ENCODE data around the gene DCLK1.
A peak's percentile ranks its signal among the peaks of the same experiment; 100 is the strongest.
"Not testable (repeated sequence)": the region's sequence is repeated elsewhere in the genome, so short reads cannot be mapped to it uniquely, and the experiment has no call there.

Gene DCLK1

DNA sequence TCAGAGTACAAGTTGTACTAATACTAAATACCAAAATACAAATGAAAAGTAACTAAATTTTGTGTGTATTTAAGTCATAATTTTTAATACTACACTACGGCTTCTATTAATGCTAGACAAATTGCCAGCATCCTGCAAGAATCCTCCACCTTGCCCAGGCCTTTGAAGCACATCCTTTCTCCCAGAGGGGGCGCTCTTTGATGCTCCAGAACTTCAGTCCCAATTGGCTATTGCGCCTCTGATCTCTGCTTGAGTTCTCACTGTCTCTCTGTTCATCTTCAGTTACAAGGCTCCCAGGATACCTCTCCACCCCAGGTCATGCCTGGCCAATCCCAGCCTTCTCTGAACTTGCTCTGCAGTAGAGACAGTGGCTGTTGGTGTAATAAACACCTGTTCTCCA is 141.0 kb downstream of the DCLK1 start:
- TF ChIP-seq, protein P1, sequence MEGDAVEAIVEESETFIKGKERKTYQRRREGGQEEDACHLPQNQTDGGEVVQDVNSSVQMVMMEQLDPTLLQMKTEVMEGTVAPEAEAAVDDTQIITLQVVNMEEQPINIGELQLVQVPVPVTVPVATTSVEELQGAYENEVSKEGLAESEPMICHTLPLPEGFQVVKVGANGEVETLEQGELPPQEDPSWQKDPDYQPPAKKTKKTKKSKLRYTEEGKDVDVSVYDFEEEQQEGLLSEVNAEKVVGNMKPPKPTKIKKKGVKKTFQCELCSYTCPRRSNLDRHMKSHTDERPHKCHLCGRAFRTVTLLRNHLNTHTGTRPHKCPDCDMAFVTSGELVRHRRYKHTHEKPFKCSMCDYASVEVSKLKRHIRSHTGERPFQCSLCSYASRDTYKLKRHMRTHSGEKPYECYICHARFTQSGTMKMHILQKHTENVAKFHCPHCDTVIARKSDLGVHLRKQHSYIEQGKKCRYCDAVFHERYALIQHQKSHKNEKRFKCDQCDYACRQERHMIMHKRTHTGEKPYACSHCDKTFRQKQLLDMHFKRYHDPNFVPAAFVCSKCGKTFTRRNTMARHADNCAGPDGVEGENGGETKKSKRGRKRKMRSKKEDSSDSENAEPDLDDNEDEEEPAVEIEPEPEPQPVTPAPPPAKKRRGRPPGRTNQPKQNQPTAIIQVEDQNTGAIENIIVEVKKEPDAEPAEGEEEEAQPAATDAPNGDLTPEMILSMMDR (IDR thresholded peaks at IDR 0.05; ENCODE audit: low read depth, low read length), result no peak
- DNase-seq (ENCODE audit: low read depth in 2 of 2), result no peak
- no peak overlapping the region for H3K4me3 ChIP-seq (replicated peaks in 1 of 2; ENCODE audit: low read depth in 2 of 2, low read length in 2 of 2)

DNA sequence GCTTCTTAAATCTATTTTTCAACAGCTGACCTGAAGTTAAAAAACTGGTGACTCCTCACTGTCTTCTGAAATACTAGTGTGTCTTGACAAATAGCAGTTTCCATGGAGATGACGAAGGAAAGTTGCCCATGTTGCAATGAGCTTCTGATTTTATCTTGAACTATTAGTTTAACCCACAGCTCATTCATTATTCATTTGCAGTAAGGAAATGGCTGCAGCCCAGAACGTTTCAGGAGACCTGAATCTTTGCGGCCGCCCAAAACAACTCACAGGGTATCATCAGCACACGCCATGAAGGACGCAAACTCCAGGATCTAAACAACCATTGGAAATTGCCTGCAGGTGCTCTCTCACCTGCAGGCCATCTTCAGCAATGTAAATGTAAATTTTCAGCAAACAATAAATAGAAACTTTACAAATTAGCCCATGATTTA is 142.5 kb downstream of the DCLK1 start:
- no peak overlapping the region for H3K4me3 ChIP-seq (replicated peaks in 1 of 2; ENCODE audit: low read depth in 2 of 2, low read length in 2 of 2)
- peak; percentile 92 to 94 for DNase-seq (ENCODE audit: low read depth in 2 of 2)
- TF ChIP-seq, protein P1 (IDR thresholded peaks at IDR 0.05; ENCODE audit: low read depth, low read length), result no peak

DNA sequence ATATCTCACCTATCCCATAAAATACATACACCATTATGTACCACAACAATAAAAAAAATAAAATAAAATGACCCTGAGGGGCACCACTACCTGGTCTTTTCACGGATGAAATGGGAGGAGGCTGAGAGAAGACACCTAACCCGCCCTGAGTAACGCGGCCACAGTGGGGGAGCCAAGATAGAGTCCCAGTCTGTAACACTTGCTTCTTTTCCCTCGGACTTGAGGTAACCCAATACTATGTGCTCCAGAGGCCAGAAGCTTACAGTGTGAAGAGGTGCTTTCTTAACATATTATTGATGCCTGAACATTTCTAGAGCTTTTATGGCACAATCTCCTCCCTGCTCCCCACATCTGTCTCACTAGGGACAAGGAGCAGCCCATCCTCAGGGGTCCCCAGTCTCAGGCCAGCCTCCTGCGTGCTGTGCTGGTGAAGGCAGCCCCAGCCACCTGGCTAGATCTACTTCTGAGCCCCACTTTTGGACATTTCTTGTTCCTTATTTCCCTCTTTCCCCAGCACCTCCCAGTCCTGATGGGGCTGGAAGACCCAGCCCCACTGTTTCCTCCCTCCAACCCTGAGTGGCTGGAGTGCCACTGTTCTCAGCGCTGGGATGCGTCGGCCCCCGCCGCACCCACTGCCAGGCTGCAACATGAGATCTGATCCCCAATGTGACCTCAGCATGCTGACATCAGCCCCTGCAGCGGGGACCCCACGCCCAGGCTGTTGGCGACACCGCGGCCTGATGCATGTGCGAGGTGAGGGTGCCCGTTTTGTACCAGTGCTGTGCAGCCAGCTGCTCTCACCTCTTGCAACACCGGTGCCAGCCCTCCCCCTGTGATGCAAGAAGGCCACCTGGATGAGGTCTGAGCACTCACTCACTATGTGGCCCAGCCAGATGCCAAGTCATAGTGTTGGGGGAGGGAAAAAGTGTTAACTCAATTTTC is 143.3 kb downstream of the DCLK1 start:
- DNase-seq (ENCODE audit: low read depth in 2 of 2), result no peak
- H3K4me3 ChIP-seq (replicated peaks in 1 of 2; ENCODE audit: low read depth in 2 of 2, low read length in 2 of 2), result no peak overlapping the region
- TF ChIP-seq, protein P1 (IDR thresholded peaks at IDR 0.05; ENCODE audit: low read depth, low read length), result no peak

DNA sequence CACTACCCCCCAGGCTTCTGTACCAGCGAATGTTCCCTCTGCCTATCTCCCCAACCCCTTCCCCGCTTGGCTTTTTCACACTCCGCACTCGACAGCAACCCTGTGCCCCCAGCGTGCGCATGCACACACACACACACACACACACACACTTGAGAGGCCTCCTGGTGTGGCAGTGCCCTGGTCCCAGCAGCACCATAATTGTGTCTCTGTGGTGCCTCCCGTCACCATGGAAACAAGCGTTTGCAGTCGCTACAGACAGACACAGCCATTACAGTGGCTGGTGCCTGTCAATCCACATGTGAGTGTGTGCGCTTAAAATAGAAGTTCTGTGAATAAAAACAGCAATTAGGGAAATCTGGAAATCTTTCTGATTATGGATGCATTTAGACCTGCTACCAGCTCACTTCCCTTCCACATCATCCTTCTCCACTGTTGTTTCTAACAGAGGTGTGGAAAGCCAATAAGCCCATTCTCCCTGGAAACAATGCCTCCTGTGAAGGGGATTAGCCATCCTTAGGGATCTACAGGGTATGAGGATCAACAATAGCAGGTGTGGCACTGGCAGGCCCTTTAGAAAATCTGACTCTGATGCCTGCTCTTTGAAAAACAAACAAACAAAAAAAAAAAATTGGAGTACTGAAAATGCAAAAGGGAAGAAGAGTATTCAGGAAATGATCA is 146.3 kb downstream of the DCLK1 start:
- TF ChIP-seq, protein P1 (IDR thresholded peaks at IDR 0.05; ENCODE audit: low read depth, low read length), result no peak
- DNase-seq (ENCODE audit: low read depth in 2 of 2), result no peak
- no peak overlapping the region for H3K4me3 ChIP-seq (replicated peaks in 1 of 2; ENCODE audit: low read depth in 2 of 2, low read length in 2 of 2)

DNA sequence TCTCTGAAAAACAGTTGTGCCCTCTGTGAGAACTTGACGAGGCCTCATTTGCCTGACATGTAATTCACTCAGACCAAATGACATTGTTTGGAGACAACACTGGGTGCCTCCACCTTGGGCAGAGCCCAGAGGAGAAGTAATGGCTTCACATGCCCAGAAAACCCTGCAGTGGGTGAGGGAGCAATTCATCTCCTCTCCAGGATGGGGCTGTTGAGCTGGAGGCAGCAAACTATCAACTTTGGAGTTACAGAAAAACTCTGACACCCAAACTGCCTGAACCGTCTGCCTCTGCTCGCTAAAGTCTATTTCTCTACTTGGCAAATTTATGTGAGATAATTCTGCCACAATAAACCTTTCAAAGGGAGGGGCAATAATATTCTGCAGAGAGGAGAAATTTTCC is 146.9 kb downstream of the DCLK1 start:
- no peak for DNase-seq (ENCODE audit: low read depth in 2 of 2)
- TF ChIP-seq, protein P1 (IDR thresholded peaks at IDR 0.05; ENCODE audit: low read depth, low read length), result no peak

DNA sequence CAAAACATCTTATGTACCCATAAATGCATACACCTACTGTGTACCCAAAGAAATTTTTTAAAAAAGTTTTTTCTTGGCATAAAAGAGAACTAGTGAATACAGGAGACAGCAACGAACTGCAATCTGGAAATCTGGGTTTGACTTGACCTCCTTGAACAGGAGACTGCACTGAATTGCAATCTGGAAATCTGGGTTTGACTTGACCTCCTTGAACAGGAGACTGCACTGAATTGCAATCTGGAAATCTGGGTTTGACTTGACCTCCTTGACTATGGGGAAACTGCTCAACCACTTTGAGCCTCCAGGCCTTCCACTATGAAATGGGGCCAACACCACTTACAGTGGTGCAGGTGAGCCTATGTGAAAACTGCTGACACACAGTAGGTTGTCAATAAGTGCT is 147.5 kb downstream of the DCLK1 start:
- DNase-seq (ENCODE audit: low read depth in 2 of 2); H3K4me3 ChIP-seq (replicated peaks in 1 of 2; ENCODE audit: low read depth in 2 of 2, low read length in 2 of 2): not testable (repeated sequence)

More for the DNA sequence above, 146.9 kb downstream of the DCLK1 start:
- H3K4me3 ChIP-seq (replicated peaks in 1 of 2; ENCODE audit: low read depth in 2 of 2, low read length in 2 of 2), result no peak overlapping the region

DNA sequence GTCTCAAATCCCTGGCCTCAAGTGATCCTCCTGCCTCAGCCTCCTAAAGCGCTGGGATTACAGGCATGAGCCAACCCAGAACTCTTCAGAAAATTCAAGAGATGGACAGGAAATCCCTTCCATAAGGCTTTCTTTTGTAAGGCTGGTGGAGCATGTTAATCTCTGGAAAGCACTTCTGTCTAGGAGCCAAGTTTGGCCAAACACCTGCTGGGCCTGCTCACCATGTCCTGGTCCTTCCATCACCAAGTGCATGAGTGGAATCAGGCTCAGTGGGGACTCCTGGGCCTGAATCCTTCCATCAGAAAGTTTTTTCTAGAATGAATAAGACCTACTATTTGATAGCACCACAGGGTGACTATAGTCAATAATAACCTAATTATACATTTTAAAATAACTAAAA is 148.0 kb downstream of the DCLK1 start:
- DNase-seq (ENCODE audit: low read depth in 2 of 2), result no peak
- no peak overlapping the region for H3K4me3 ChIP-seq (replicated peaks in 1 of 2; ENCODE audit: low read depth in 2 of 2, low read length in 2 of 2)
- TF ChIP-seq, protein P1 (IDR thresholded peaks at IDR 0.05; ENCODE audit: low read depth, low read length), result no peak
